Uterus (tissue), 4 donors: ENCODE results near the gene LDLRAD2. TPM values are rescaled to one million over a fixed set of nuclear protein-coding genes. Genes with fewer than 3 reads are reported as not detected.

Experiments used
- DNase-seq, 2 donors: peaks; one replicate each; pipeline ENCODE4 v3.0.0-alpha.2; 2019 to 2020
- H3K27ac ChIP-seq, 2 donors: fragments of 200-600 bp; sonication (generic); 1 replicate in 1 of 2; 2 replicates in 1 of 2; pipeline ENCODE4 v1.5.1; 2016 to 2018
- H3K27me3 ChIP-seq, 2 donors: fragments of 200-600 bp; sonication (generic); one replicate each; pipeline ENCODE4 v1.5.1; 2018 to 2019; ENCODE audit warnings: control low read depth in 1 of 2
- H3K36me3 ChIP-seq, 2 donors: fragments of 200-600 bp; sonication (generic); one replicate each; pipeline ENCODE4 v1.5.1; 2019; ENCODE audit warnings: control low read depth in 1 of 2
- H3K4me1 ChIP-seq, 2 donors: fragments of 200-600 bp; sonication (generic); one replicate each; pipeline ENCODE4 v1.5.1; 2018 to 2019; ENCODE audit warnings: control low read depth in 1 of 2
- H3K4me3 ChIP-seq, 2 donors: fragments of 200-600 bp; sonication (generic); 1 replicate in 1 of 2; 2 replicates in 1 of 2; pipeline ENCODE4 v1.5.1; 2018 to 2019; ENCODE audit warnings: mild to moderate bottlenecking in 1 of 2
- H3K9me3 ChIP-seq, 2 donors: fragments of 200-600 bp; sonication (generic); one replicate each; pipeline ENCODE4 v1.5.1; 2019; ENCODE audit warnings: control low read depth in 1 of 2
- CTCF ChIP-seq, 4 experiments: fragments of 200-600 bp in 2 of 4; fragments of 450-650 bp in 2 of 4; sonication (generic) in 2 of 4; IDR thresholded peaks; one replicate each; pipeline ENCODE4 v1.5.1; 2016 to 2019; ENCODE audit warnings: antibody characterized with exemption in 4 of 4, mild to moderate bottlenecking in 2 of 4, moderate library complexity in 1 of 4
- POLR2A ChIP-seq, 2 donors: fragments of 450-650 bp; IDR thresholded peaks; one replicate each; pipeline ENCODE4 v1.6.1; 2016; ENCODE audit warnings: antibody characterized with exemption in 2 of 2, mild to moderate bottlenecking in 1 of 2, moderate library complexity in 1 of 2
- intact Hi-C: fragments of 100-400 bp; cut with DNase I; formaldehyde crosslinking; loops from one replicate; pipeline ENCODE4 v1.15.1; 2023; ENCODE audit warnings: low total_unique reads
- total RNA-seq, 4 donors: library from RNA; depleted of rRNA in 3 of 4; stranded (reverse); fragments of >200 nt in 3 of 4; gene quantifications; one replicate each; pipeline versions ENCODE4 v1.1.0 to v1.2.4, GENCODE V29; 2014 to 2023
- donor health status: DM: yes; HTN: yes; CAD: no.

Gene LDLRAD2
- total RNA-seq, 4 donors from 2014 or later = 0.48 TPM; not detected in 3

GRCh38 chr1:21860971-21861370, 48.9 kb downstream of the LDLRAD2 start:
- Histone ChIP-seq H3K27me3 (no peaks in the 10 kb centered on the region), H3K27ac (no peak overlapping the region), H3K9me3 (no peaks in the 10 kb centered on the region), H3K36me3 (no peaks in the 10 kb centered on the region), H3K4me1 (no peaks in the 10 kb centered on the region), H3K4me3 (no peak overlapping the region)
- intact Hi-C loops = loop anchor here (10.0 kb wide), 1 partner anchor 104 kb away; no protein-coding TSS in a partner anchor
- DNase-seq = no peak
- no peak for TF ChIP-seq CTCF (IDR thresholded peaks at IDR 0.05)
- TF ChIP-seq POLR2A (IDR thresholded peaks at IDR 0.05) = no peak

GRCh38 chr1:21861602-21862429, 49.8 kb downstream of the LDLRAD2 start:
- no peaks in the 10 kb centered on the region for H3K27me3 ChIP-seq
- intact Hi-C loops = loop anchor here (10.0 kb wide), 1 partner anchor 103 kb away; no protein-coding TSS in a partner anchor
- H3K36me3 ChIP-seq = no peaks in the 10 kb centered on the region
- DNase-seq = no peak
- H3K4me3 ChIP-seq = no peak overlapping the region
- peak overlapping the region in 1 of 2 donors; percentile 18 for H3K27ac ChIP-seq
- no peaks in the 10 kb centered on the region for H3K4me1 ChIP-seq
- no peaks in the 10 kb centered on the region for H3K9me3 ChIP-seq
- TF ChIP-seq CTCF (IDR thresholded peaks at IDR 0.05) = no peak
- TF ChIP-seq POLR2A (IDR thresholded peaks at IDR 0.05) = no peak

- H3K27ac ChIP-seq = no peak overlapping the region
- H3K36me3 ChIP-seq = no peaks in the 10 kb centered on the region
- H3K9me3 ChIP-seq = no peaks in the 10 kb centered on the region
- H3K4me3 ChIP-seq = no peak overlapping the region
- no peak for DNase-seq
- TF ChIP-seq CTCF (IDR thresholded peaks at IDR 0.05) (no peak), POLR2A (IDR thresholded peaks at IDR 0.05) (no peak)
- H3K4me1 ChIP-seq = no peaks in the 10 kb centered on the region
- no peaks in the 10 kb centered on the region for H3K27me3 ChIP-seq
- intact Hi-C loops = loop anchor here (10.0 kb wide), 1 partner anchor 101 kb away; no protein-coding TSS in a partner anchor
Measured at GRCh38 chr1:21863981-21864380, 51.9 kb downstream of the LDLRAD2 start.

DNA sequence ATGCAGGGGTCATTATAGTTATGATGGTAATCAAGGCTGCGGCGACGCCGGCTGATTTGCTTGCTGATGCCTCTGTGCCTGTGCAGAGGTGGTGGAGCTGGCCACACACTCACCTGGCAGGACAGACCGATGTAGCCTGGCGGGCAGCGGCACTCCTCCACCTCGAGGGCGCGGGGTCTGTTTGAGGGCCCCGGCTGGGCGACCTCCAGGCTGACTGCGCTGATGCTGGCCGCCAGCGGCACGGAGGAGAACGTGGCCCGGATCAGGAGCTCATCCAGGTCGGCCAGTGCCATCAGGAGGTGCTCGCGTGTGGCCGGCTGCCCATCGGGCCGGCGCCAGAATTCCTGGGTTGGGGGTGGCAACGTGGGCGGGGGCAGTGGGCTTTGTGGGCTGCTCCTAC, 52.7 kb downstream of the LDLRAD2 start:
- no peak for TF ChIP-seq POLR2A (IDR thresholded peaks at IDR 0.05)
- TF ChIP-seq CTCF (IDR thresholded peaks at IDR 0.05) = no peak
- Histone ChIP-seq H3K36me3 (no peaks in the 10 kb centered on the region), H3K9me3 (no peaks in the 10 kb centered on the region), H3K27ac (no peak overlapping the region), H3K4me3 (no peak overlapping the region), H3K4me1 (no peaks in the 10 kb centered on the region), H3K27me3 (no peaks in the 10 kb centered on the region)
- DNase-seq = no peak
- intact Hi-C loops = loop anchor here (10.0 kb wide), 1 partner anchor 100 kb away; no protein-coding TSS in a partner anchor

GRCh38 chr1:21865609-21865942, 53.5 kb downstream of the LDLRAD2 start:
- Histone ChIP-seq H3K9me3 (no peaks in the 10 kb centered on the region), H3K27ac (no peak overlapping the region), H3K4me1 (peaks cover 0 to 7% of the 10 kb centered on the region in 2 donors), H3K27me3 (no peaks in the 10 kb centered on the region), H3K36me3 (no peaks in the 10 kb centered on the region), H3K4me3 (no peak overlapping the region)
- no peak for TF ChIP-seq POLR2A (IDR thresholded peaks at IDR 0.05)
- TF ChIP-seq CTCF (IDR thresholded peaks at IDR 0.05) = no peak
- DNase-seq = no peak
- intact Hi-C loops = loop anchor here (10.0 kb wide), 1 partner anchor 99 kb away; no protein-coding TSS in a partner anchor
